ENCODE results near the gene ANKRD11.
"Not testable (repeated sequence)": the region's sequence is repeated elsewhere in the genome, so short reads cannot be mapped to it uniquely, and the experiment has no call there.

ANKRD11 gene

DNA sequence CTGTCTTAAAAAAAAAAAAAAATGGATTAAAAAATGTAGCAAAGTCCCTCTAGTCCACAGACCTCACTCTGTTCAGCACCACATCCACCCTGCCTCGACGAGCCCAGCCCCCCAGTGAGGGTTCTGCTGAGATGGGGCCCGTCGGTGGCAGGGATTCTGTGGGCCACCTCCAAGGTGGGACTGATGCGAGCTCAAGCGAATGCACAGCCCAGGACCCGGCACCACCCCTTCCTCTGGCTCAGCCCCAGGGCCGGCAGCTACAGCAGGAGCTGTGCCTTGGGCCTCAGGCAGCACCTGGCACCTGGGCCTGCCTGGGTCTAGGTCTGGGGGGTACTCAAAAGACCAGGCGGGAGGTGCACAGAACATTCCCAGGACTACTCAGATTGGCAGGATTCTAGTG lies 213.3 kb downstream of the ANKRD11 start:
- no peak for DNase-seq

DNA sequence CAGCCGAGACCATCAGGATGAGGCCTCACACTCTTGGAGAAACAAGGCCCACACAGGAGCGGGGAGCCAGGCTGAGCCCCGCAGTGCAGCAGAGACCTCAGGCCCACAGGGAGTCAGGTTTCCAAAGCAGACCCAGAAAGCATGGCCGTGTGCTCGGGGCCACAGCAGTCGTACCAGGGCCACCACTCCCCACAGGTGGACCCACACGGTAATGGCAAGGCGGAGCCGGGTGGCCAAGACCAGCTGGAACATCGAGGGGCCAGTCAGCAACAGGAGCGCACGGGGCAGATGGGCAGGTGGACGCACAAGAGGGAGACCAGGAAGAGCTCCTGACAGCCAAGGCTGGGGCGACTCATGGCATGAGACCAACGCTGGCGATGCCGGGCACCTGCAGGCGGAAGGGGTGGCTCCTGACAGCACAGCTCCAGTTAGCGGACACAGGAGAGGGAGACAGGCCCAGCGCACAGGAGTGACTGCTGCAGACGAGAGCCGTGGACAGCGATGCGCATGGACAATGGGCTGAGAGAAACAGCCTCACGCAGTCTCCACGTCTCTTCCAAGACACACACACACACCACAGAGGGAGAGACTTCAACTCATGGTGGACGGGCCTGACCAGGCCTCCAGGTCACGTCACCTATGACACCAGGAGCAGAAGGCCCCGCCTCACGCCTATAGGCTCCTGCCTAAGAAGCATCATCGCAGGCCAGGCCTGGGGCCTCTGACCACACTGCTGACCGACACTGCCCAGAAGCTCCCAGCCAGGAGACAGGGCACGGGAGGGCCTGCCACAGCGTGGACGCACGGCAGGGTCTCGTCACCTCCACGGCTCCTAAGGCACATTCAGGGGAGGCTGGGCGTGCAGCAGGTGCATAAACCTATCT lies 214.3 kb downstream of the ANKRD11 start:
- no peak for DNase-seq

DNA sequence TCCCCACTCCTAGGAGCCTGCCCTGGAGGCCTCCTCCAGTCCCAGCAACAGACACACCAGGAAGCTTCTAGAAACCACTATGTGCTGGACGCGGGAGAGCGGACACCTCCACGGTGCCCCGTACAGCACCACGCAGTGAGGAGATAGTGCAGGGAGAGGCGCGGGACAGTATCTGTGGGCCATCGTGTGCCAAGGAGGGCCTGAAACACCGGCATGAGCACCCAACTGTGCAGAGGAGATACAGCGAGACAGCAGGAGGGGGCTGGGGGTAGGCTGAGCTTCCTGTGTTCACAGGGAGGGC lies 215.1 kb downstream of the ANKRD11 start:
- no peak for DNase-seq

DNA sequence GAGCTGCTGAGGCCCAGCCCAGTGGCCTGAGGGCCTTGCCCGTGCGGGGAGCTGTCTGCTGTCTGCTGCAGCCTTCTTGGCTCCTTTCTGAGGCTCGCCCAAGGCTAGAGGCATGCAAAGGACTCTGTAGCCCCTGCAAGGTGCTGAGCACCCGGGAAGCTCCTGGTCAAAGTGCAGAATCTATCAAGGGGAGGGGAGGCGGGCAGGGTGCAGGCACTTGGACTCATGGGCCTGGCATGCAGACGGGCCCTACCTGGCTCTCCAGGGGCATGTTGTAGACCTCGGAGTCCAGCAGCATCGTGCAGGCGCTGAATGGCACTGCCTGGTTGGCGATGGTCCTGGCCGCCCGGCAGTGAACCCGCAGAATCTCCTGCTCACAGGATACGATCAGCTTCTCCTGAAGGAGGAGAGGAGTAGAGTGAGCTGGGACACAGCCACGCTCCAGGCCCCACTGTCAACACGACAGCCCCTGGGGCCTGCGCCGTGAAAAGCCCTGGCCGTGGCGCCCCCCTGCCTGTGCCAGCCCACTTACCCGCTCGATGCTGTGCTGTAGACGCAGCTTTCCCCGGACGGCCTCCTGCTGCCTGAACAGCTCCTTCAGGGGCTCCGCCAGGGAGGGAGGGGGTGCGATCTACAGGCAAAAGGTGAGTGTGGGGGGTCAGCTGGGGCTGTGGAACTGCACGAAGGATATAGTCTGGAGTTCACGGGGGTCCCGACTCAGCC lies 215.6 kb downstream of the ANKRD11 start:
- no peak for DNase-seq

DNA sequence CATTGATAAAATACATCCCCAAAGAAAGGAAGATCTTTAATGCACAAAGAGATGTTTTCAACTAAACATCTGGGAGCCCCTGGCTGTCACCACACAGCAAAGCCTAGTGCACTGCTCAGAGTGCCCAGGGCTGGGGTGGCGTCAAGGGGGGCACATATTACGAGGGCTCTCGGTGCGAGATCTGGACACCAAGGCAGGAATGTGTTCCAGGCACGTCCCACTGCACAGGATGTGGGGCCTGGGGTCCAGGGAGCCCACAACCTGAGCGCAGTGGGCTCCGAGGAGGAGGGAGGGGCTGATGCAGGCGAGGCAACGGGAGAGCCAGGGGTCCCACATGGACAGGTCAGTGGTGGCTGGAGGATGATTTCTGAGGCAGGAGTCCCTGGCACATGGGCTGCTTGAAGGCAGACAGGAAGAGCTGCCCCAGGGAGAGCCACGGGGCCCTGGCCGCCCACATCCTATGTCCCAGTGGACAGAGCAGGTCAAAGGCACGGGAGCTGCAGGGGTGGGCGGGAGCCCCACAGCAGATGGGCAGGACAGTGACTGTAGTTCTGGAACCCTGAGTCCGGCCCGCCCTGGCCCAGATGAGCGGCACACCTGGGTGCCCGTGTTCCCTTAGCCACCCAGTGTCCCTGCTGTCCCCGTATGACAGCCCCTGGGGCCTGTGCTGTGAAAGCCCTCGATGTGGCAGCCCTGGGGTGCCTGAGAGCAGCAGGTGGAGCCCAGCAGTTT lies 216.5 kb downstream of the ANKRD11 start:
- no peak for DNase-seq

DNA sequence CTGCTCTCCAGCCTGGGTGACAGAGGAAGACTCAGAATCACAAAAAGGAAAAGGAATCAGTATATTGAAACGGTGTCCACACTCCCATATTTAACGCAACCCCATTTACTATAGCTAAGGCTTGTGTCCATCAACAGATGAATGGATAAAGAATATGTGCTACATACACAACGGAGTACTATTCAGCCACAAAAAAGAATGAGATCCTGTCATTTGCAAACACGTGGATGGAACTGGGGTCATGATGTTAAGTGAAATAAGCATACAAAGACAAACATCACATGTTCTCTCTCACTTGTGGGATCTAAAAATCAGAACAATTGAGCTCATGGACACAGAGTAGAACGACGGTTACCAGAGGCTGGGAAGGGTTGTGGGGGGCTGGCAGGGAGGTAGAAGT lies 217.7 kb downstream of the ANKRD11 start:
- DNase-seq, result no peak

DNA sequence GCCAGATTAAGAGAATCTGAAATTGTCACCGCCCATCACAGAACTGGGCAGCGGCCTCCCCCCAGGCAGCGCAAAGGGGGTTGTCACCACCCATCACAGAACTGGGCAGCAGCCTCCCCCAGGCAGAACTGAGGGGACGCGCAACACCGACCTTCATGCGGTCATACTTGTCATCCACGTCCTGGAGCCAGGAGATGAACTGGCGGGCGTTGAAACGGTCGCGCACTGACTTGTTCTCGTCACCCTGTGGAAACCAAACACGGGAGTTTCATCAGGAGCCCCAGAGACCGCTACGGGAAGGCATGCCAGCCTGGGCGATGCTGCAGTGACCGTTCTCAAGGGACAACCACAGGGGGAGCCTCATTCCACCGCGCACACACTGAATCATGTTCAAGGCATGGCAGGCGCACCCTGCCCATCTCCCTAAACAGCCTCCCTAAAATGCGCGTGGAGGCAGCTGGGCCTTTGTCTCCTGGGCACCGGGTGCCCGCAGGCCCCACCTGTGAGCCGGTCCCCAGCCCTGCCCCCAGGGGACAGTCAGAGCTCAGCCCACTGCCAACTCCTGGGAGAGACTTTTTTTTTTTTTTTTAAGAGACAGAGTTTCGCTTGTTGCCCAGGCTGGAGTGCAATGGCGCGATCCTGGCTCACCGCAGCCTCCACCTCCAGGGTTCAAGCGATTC lies 219.6 kb downstream of the ANKRD11 start:
- no peak for DNase-seq

DNA sequence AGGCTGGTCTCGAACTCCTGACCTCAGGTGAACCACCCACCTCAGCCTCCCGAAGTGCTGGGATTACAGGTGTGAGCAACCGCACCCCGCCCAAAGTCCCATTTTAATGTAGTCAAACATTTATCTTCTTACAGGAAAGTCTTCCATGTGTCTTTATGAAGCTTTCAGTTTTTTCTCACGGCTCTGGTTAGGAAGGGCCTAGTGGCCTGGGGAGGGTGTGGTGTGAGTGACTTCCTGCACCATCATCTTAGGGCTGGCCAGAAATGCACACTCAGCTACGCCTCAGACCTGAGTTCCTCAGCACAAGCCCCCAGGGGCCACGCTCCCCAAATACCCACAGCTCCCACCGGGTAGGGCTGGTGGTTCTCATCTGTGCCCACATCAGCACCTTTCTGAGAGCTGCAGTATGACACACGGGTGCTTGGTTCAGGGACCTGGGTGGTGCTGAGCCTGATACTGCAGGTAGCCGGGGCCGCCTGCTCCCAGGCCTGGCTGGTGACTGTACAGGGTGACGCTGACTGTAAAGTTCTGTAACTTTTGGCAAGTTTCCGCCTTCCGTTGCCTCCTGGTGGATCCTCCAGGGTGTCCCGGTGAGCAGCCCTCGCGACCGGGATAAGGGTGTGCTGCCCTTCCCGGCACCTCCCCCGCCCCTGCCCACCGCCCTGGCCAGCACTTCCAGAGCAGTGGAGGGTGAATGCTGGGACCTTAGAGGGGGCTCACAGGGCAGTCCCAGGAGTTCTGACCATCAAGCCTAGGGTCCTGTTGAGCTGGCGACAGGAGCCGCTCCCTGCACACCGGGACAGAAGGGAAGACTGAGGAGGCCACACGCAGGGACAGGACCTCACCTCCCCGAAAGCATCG lies 220.3 kb downstream of the ANKRD11 start:
- no peak for DNase-seq

DNA sequence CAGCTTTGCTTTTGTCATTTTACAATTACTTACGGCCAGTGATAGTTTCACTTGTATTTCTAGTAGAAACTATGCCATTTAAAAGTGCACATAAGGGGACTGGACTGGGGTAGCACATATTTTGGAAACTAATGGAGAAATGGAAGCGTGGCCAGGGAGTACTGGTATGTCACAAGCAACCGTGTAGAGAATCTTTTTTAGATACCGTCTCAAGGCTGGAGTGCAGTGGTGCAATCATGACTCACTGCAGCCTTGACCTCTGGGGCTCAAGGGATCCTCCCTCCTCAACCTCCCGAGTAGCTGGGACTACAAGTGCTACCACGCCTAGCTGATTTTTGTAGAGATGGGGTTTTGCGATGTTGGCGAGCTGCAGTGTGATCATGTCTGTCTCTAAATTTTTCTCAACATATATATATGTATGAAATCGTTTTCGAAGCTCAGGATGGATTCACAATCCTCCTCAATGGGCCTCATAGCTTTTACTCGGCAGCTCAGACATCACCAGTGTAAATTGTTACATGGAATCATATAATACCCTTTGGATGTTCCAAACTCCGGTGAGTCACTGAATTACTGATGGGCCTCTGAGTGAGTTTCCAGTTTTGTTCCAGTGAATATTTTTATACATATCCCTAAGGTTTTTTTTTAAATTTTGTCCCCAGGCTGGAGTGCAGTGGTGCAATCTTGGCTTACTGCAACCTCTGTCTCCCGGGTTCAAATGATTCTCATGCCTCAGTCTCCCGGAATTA lies 221.2 kb downstream of the ANKRD11 start:
- DNase-seq, result no peak

DNA sequence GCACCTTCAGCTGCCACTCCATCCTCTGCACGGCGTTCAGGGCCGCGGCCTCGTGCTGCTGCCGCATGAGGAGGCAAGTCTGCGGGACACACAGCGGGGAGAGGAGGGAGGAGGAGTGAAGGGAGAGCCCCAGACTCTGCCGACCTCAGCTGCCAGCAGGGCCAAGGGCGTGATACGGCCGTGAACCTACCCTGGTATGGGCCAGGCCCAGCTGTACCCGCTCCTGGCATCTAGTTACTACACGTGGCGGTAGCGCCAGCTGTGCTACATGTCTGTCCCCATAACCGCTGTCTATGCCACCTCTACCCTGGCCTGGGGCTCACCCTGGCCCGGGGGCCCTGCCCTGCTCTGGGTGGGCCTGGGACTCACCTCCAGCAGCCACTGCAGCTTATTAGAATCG lies 221.8 kb downstream of the ANKRD11 start:
- no peak for DNase-seq

DNA sequence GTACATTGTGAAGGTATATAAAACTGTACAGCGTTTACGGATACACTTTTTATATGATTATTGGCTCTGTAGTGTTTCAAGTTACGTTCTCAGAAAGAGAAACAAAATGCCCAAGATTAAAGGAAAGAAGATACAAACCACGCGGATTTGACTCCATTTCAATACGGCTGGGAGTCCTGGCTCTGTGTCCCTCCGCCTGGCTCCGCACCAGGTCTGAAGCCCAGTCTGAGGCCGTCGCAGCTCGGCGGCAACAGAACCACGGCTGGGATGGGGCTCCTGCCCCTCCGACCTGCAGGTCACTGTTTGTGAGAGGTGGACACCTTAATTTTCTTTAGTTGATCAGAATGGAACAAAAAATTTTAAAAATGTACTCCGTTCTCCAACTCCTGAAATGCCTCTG lies 222.6 kb downstream of the ANKRD11 start:
- DNase-seq, result not testable (repeated sequence)

DNA sequence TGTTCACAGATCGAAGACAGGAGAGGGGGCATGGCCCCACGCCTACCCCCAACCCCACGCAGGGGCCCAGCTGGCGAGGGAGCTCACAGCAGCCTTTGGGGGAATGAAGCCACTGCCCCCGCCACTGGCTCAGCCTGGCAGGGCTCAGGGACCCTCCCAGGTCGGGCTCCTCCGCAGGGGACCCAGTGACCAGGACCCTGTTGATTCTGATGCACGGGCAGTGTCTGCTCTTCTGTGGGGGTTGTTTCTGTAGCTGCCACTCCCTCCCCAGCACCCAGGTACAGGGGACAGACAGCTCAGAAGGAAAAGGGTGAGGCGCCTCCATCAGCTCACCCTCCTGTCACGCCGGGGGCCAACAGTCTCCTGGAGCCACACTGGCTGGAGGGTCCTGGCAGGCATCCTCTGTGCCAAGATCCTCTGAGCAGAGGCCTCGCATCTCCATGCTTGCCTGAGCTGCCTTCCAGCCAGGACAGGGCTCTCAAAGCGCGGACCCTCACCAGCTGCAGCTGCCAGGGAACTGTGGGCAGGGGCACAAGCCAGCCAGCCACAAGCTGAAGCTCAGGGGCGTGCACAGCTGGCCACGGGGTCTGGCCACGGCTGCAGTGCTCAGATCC lies 223.7 kb downstream of the ANKRD11 start:
- DNase-seq, result no peak

DNA sequence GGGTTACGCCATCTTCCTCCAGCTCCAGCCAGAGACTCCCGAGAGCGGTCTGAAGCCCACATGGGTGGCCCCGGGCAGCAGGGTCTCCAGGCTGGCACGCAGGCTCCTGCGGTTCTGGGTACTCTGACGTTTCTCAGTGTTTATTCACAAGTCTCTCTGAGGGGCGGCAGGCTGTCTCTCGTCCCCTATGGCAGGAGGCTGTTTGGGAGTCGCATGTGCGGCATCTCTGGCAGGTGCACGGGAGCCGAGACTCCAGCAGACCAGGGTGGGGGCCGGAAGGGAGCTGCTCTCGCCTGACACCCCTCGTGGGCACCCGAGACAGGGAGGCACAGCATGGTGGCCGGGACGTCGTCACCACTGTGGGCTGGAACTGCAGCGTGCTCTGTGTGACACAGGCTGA lies 224.7 kb downstream of the ANKRD11 start:
- no peak for DNase-seq

DNA sequence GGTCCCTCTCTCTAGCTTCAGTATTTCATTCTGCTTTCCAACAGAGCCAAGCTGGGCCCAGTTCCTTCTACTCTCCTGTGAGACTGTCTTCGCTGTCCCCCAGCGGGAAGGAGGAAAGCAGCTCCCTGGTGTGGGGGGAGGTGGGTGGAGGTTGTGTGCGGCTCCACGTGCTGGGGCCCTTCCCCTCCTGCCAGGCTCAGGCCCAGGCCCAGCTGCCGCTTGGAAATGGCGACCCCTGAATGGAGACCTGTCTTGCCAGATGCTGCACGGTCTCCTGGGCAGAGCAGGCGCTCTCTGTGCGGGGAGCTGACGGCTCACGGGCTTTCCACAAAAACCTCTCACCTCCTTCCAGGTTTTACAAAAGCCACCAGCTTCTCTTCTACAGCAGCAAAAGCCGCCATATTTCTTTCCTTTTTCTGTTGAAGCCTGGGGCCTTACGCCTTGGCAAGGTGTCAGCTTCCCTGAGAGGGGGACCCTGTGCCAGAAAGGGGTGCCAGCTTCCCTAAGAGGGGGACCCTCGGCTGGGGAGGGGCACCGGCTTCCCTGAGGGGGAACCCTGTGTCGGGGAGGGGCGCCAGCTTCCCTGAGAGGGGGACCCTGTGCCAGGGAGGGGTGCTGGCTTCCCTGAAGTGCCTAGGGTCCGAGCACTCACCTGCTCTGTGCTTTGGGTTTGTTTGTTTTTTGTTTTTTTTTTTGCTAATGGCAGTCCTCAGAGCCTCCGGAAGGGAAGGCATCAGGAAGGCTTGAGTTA lies 225.4 kb downstream of the ANKRD11 start:
- no peak for DNase-seq

DNA sequence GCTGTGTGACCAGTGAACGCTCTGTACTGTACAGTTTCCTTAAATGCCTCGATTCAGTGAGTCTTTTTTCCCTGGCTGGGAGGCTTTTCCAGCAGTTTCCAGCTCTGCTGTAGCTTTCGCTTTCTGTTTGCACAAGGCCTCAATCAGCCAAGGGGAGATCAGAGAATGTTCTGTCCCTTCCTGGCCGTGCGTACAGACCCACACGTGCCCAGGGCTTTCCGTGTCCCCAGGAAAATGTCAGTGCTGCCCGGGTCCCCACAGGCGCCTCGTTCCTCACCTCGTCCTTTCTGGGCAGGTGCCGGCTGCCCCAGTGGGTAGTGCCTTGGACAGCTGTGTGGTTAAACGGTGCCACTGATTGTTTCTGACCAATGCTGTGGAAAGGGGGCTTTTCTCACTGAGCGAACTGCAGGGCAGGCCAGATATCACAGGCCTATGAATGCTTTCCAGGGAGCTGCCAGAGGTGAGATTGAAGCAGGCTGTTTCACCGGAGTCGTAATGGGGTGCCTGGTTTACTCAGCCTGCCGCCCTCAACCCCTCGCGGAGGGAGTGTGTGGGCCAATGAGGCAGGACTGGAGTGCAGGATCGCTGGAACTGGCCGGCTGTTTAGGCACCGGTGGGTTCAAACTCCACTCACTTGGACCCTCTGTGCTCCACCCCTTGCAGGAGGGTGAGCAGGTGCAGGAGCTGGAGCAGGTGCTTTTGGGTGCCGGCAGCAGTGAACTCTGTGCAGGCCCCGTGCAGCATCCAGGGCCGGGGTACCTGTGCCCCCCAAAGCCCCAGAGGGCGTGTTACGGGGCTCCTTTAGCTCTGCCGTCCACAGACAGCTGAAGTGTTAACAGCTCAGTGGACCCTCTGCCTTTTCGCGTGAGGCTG lies 228.4 kb downstream of the ANKRD11 start:
- DNase-seq, result no peak

DNA sequence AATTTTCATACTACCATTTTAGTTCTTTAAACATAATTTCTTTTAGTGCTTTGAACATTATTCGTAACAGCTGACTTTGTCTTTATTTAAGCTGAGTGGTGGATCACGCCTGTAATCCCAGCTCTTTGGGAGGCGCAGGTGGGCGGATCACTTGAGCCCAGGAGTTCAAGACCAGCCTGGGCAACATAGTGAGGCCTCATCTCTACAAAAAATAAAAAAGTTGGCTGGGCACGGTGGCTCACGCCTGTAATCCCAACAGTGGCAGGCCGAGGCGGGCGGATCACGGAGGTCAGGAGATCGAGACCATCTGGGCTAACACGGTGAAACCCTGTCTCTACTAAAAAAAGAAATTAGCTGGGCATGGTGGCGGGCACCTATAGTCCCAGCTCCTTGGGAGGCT lies 230.5 kb downstream of the ANKRD11 start:
- not testable (repeated sequence) for DNase-seq

DNA sequence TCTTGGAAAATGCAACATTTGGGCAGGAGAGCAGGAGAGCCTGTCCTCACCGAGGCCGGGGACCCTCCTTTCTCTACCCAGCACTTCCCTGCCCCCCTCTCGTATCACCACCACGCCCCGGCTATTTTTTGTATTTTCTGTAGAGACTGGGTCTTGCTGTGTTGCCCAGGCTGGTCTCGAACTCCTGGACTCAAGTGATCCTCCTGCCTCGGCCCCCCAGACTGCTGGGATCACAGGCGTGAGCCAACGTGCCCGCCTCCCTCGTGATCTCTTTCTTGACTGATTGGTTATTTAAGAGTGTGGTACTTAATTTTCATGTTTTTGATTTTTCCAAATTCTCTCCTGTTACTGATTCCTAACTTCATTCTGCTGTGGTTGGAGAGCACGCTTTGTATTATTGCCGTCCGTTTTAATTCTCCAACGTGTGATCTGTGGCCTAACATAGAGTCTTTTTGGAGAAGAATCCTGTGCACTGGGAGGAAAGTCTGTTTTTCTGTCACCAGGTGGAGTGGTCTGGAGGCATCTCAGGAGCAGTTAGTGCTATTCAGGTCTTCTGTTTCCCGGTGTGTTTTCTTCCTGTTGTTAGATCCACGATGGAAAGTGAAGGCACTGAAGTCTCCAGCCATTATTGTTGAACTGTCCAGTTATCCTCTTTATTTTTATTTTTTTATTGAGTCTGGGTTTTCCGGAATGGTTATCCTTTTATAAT lies 232.4 kb downstream of the ANKRD11 start:
- DNase-seq, result no peak

DNA sequence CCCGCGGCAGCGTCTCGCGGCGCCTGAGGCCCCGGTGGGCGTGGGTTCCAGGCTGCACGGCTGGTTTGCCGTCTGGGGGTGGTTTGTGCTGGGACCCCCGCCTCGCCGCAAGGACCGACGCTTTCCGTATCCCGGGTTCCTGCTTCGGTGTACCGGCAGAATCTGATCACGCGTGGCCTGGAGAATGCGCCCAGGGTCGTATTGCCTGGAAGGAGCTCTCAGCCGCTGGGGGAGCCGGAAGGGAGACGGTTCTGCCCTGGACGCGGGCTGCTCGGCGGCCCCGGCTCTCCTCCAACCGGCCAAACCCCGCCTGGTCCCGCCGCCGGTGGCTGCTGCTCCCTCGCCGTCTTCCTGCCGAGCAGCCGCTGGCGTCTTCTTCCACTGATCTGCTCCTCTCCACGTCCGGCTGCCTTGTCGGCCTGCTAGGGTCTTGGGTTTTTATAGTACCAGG lies 233.1 kb downstream of the ANKRD11 start:
- DNase-seq, result no peak

Data from CD4-positive, alpha-beta T cell treated with Interleukin-4 for 1 hour (primary cell).